SK-N-SH (cell line): ENCODE measurements around the gene KERA.

Source experiments
- FOXJ3 ChIP-seq: sonication (generic); formaldehyde crosslinking; IDR thresholded peaks from 2 replicates; pipeline ENCODE4 v1.5.1; 2020; ENCODE audit warnings: mild to moderate bottlenecking, missing genetic modification reagents
- FOXM1 ChIP-seq: IDR thresholded peaks from 2 replicates; pipeline ENCODE4 v1.4.0; 2012; ENCODE audit warnings: low read depth, mild to moderate bottlenecking
- POLR2AphosphoS5 ChIP-seq: IDR thresholded peaks from 2 replicates; pipeline ENCODE4 v1.6.1; 2012; ENCODE audit warnings: low read depth, low read length
- RAD21 ChIP-seq: IDR thresholded peaks from 2 replicates; pipeline ENCODE4 v1.6.1; 2012; ENCODE audit warnings: mild to moderate bottlenecking, low read length
- RCOR1 ChIP-seq: fragments of 150-350 bp; IDR thresholded peaks from 2 replicates; pipeline ENCODE4 v1.6.1; 2017; ENCODE audit warnings: antibody characterized with exemption, low read length
- TAF1 ChIP-seq: IDR thresholded peaks from 2 replicates; pipeline ENCODE4 v1.6.1; 2012; ENCODE audit warnings: low read depth, mild to moderate bottlenecking, low read length, moderate library complexity, borderline replicate concordance
- TEAD4 ChIP-seq: IDR thresholded peaks from 2 replicates; pipeline ENCODE4 v1.4.0; 2012; ENCODE audit warnings: mild to moderate bottlenecking, borderline replicate concordance; ENCODE audit not compliant: insufficient read depth
- YY1 ChIP-seq: IDR thresholded peaks from 2 replicates; pipeline ENCODE4 v1.4.0; 2012; ENCODE audit warnings: low read depth, mild to moderate bottlenecking
- TF ChIP-seq, protein P1 (sequence below): fragments of 200-600 bp; sonication (generic); IDR thresholded peaks from 2 replicates; pipeline ENCODE4 v1.6.1; 2017; ENCODE audit warnings: antibody characterized with exemption, mild to moderate bottlenecking, moderate library complexity

DNA sequence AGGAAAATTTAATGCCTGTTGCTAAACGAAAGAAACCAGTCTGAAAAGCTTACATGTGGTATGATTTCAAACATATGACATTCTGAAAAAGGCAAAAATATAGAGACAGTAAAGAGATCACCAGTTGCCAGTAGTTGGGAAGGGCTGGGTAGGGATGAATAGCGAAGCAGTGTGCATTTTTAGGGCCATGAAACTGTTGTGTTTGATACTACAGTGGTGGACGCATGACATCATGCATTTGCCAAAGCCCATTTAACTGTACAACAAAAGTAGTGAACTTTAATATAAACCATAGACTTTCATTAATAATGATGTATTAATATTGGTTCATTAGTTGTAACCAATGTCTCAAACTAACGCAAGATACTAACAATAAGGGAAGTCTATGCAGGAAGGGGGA is 38.4 kb downstream of the KERA start:
- no peak for TF ChIP-seq TAF1
- no peak for TF ChIP-seq RAD21
- TF ChIP-seq YY1, result no peak
- TF ChIP-seq, protein P1, sequence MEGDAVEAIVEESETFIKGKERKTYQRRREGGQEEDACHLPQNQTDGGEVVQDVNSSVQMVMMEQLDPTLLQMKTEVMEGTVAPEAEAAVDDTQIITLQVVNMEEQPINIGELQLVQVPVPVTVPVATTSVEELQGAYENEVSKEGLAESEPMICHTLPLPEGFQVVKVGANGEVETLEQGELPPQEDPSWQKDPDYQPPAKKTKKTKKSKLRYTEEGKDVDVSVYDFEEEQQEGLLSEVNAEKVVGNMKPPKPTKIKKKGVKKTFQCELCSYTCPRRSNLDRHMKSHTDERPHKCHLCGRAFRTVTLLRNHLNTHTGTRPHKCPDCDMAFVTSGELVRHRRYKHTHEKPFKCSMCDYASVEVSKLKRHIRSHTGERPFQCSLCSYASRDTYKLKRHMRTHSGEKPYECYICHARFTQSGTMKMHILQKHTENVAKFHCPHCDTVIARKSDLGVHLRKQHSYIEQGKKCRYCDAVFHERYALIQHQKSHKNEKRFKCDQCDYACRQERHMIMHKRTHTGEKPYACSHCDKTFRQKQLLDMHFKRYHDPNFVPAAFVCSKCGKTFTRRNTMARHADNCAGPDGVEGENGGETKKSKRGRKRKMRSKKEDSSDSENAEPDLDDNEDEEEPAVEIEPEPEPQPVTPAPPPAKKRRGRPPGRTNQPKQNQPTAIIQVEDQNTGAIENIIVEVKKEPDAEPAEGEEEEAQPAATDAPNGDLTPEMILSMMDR, result no peak
- TF ChIP-seq FOXJ3 (CRISPR knock-in tag), result no peak
- TF ChIP-seq RCOR1, result no peak
- no peak for TF ChIP-seq TEAD4
- no peak for TF ChIP-seq FOXM1
- no peak for TF ChIP-seq POLR2AphosphoS5
